Hepatocyte (in vitro differentiated cells): ENCODE measurements around the gene MCL1. TPM values are rescaled to one million over a fixed set of nuclear protein-coding genes. Genes with fewer than 3 reads are reported as not detected.

ENCODE experiments used
- DNase-seq: peaks from one replicate; pipeline ENCODE4 v3.0.0-alpha.2; 2016; ENCODE audit warnings: low spot score
- H2AFZ ChIP-seq: fragments of 200-600 bp; sonication (generic); 2 replicates; pipeline ENCODE4 v1.6.0; 2016; ENCODE audit warnings: antibody characterized with exemption, mild to moderate bottlenecking
- H3K27ac ChIP-seq: fragments of 200-600 bp; sonication (generic); 2 replicates; pipeline ENCODE4 v1.5.1; 2016; ENCODE audit warnings: mild to moderate bottlenecking
- H3K27me3 ChIP-seq: fragments of 200-600 bp; sonication (generic); 2 replicates; pipeline ENCODE4 v1.6.1; 2016
- H3K36me3 ChIP-seq: fragments of 200-600 bp; sonication (generic); replicated peaks from 2 replicates; pipeline ENCODE4 v1.5.1; 2016; ENCODE audit warnings: low read depth; ENCODE audit not compliant: insufficient read depth
- H3K4me1 ChIP-seq: fragments of 200-600 bp; sonication (generic); 2 replicates; pipeline ENCODE4 v1.5.1; 2016; ENCODE audit warnings: mild to moderate bottlenecking, moderate library complexity; ENCODE audit not compliant: insufficient read depth
- H3K4me2 ChIP-seq: fragments of 200-600 bp; sonication (generic); 2 replicates; pipeline ENCODE4 v1.6.0; 2016
- H3K4me3 ChIP-seq: fragments of 200-600 bp; sonication (generic); 2 replicates; pipeline ENCODE4 v1.5.1; 2016; ENCODE audit warnings: mild to moderate bottlenecking
- H3K79me2 ChIP-seq: fragments of 200-600 bp; sonication (generic); 2 replicates; pipeline ENCODE4 v1.6.0; 2017; ENCODE audit warnings: mild to moderate bottlenecking
- H3K9me2 ChIP-seq: fragments of 200-600 bp; sonication (generic); replicated peaks from 2 replicates; pipeline ENCODE4 v1.6.0; 2017; ENCODE audit warnings: mild to moderate bottlenecking; ENCODE audit not compliant: insufficient read depth
- H3K9me3 ChIP-seq: fragments of 200-600 bp; sonication (generic); 2 replicates; pipeline ENCODE4 v1.5.1; 2016; ENCODE audit warnings: low read depth, mild to moderate bottlenecking
- H4K20me1 ChIP-seq: fragments of 200-600 bp; sonication (generic); 2 replicates; pipeline ENCODE4 v1.6.0; 2016; ENCODE audit warnings: mild to moderate bottlenecking; ENCODE audit not compliant: insufficient read depth, poor library complexity, severe bottlenecking
- CTCF ChIP-seq: fragments of 200-600 bp; sonication (generic); IDR thresholded peaks from 2 replicates; pipeline ENCODE4 v1.5.1; 2016; ENCODE audit warnings: antibody characterized with exemption, mild to moderate bottlenecking; ENCODE audit not compliant: poor library complexity
- EZH2 ChIP-seq: fragments of 200-600 bp; sonication (generic); IDR thresholded peaks from 2 replicates; pipeline ENCODE4 v1.6.1; 2016; ENCODE audit warnings: antibody characterized with exemption, mild to moderate bottlenecking, borderline replicate concordance
- EZH2phosphoT487 ChIP-seq: fragments of 200-600 bp; sonication (generic); IDR thresholded peaks from one replicate; pipeline ENCODE4 v1.6.1; 2018; ENCODE audit warnings: antibody characterized with exemption, mild to moderate bottlenecking, low read depth, moderate library complexity; ENCODE audit not compliant: unreplicated experiment, severe bottlenecking
- WGBS: methylation state at CpG from one replicate; pipeline ENCODE4 v1.1.6; 2016; ENCODE audit warnings: low lambda C conversion rate; ENCODE audit errors: missing lambda C conversion rate; 5-methylcytosine and 5-hydroxymethylcytosine counted together
- polyA plus RNA-seq: library from polyadenylated mRNA; unstranded; fragments of >200 nt; fragmentation: Nextera tagmentation; extraction: Ambion mirVana; gene quantifications from 2 replicates; pipeline ENCODE4 v1.2.1, GENCODE V29; 2016
- total RNA-seq: library from RNA; depleted of rRNA; stranded (reverse); fragments of >200 nt; gene quantifications from 2 replicates; pipeline ENCODE4 v1.2.3, GENCODE V29; 2014

Gene MCL1
- total and polyA plus RNA-seq, 2 experiments from 2014 or later, result 150 to 388 TPM

GRCh38 chr1:150530491-150531159 lies 48.8 kb downstream of the MCL1 start:
- no peak overlapping the region for H3K27ac ChIP-seq
- no peaks in the 10 kb centered on the region for H3K27me3 ChIP-seq
- 93% methylated on average over 14 of the region's 14 CpGs for WGBS
- H3K36me3 ChIP-seq, result no peaks in the 10 kb centered on the region
- H3K4me3 ChIP-seq, result no peak overlapping the region
- TF ChIP-seq EZH2, result no peak
- no peak for TF ChIP-seq CTCF
- no peak for TF ChIP-seq EZH2phosphoT487
- H3K9me2 ChIP-seq, result no peaks in the 10 kb centered on the region
- H3K4me1 ChIP-seq, result peaks cover 6% of the 10 kb centered on the region
- H3K4me2 ChIP-seq, result no peak overlapping the region
- DNase-seq, result no peak
- no peaks in the 10 kb centered on the region for H3K79me2 ChIP-seq
- no peak overlapping the region for H2AFZ ChIP-seq
- no peaks in the 10 kb centered on the region for H4K20me1 ChIP-seq
- no peaks in the 10 kb centered on the region for H3K9me3 ChIP-seq

GRCh38 chr1:150529017-150529416 lies 50.4 kb downstream of the MCL1 start:
- Histone ChIP-seq H3K4me3 (no peak overlapping the region), H3K9me2 (no peaks in the 10 kb centered on the region), H3K27me3 (no peaks in the 10 kb centered on the region), H3K4me1 (peaks cover 6% of the 10 kb centered on the region), H3K79me2 (no peaks in the 10 kb centered on the region), H3K9me3 (no peaks in the 10 kb centered on the region), H2AFZ (no peak overlapping the region), H4K20me1 (no peaks in the 10 kb centered on the region), H3K36me3 (no peaks in the 10 kb centered on the region), H3K4me2 (no peak overlapping the region), H3K27ac (peak overlapping the region; percentile 16)
- TF ChIP-seq CTCF (no peak), EZH2phosphoT487 (no peak), EZH2 (no peak)
- DNase-seq, result no peak
- 49% methylated on average over 4 of the region's 4 CpGs for WGBS

- H3K36me3 ChIP-seq, result no peaks in the 10 kb centered on the region
- WGBS, result 59% methylated on average over 1 of the region's 1 CpG
- H3K9me2 ChIP-seq, result no peaks in the 10 kb centered on the region
- peaks cover 6% of the 10 kb centered on the region for H3K4me1 ChIP-seq
- TF ChIP-seq CTCF (no peak), EZH2 (no peak), EZH2phosphoT487 (no peak)
- H3K4me2 ChIP-seq, result no peak overlapping the region
- H3K27ac ChIP-seq, result no peak overlapping the region
- no peaks in the 10 kb centered on the region for H3K79me2 ChIP-seq
- DNase-seq, result no peak
- H2AFZ ChIP-seq, result no peak overlapping the region
- no peaks in the 10 kb centered on the region for H4K20me1 ChIP-seq
- H3K27me3 ChIP-seq, result no peaks in the 10 kb centered on the region
- H3K9me3 ChIP-seq, result no peaks in the 10 kb centered on the region
- no peak overlapping the region for H3K4me3 ChIP-seq
Observed at GRCh38 chr1:150528196-150528595, 51.2 kb downstream of the MCL1 start.

GRCh38 chr1:150525348-150525747 lies 54.1 kb downstream of the MCL1 start:
- no peak for DNase-seq
- Histone ChIP-seq H3K27me3 (no peaks in the 10 kb centered on the region), H3K4me2 (no peak overlapping the region), H3K27ac (no peak overlapping the region), H3K9me3 (no peaks in the 10 kb centered on the region), H3K79me2 (no peaks in the 10 kb centered on the region), H3K36me3 (no peaks in the 10 kb centered on the region), H3K4me3 (no peak overlapping the region), H4K20me1 (no peaks in the 10 kb centered on the region), H3K4me1 (no peaks in the 10 kb centered on the region), H2AFZ (no peak overlapping the region), H3K9me2 (no peaks in the 10 kb centered on the region)
- no peak for TF ChIP-seq EZH2phosphoT487
- TF ChIP-seq EZH2, result no peak
- no peak for TF ChIP-seq CTCF
- 86% methylated on average over 3 of the region's 3 CpGs for WGBS
